HG03066 (cell line): ENCODE data around the gene TCEA3.

ENCODE experiments used
- ATAC-seq: cut with Tn5 transposase; IDR thresholded peaks from one replicate; pipeline ENCODE4 v1.9.1; 2021; ENCODE audit warnings: low read depth; ENCODE audit not compliant: unreplicated experiment

The TCEA3 gene

DNA sequence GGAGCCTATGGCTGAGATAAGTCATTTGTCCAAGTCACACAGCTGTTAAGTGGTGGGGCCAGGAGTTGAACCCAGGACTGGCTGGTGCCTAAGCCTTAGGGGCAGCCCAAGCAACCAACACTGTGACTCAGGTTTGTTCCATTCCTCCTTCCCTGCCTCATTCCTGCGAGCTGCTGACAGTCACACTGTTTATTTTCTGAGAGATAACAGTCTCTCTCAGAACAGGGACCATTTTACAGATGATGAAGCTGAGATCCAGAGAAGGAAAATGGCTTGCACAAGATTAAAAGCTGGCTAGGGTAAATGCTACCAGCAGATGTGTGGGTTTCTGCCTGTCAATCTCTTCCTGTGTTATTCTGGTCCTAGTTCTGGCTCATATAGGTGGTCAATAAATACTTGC is 24.3 kb upstream of the TCEA3 start:
- ATAC-seq = no peak

DNA sequence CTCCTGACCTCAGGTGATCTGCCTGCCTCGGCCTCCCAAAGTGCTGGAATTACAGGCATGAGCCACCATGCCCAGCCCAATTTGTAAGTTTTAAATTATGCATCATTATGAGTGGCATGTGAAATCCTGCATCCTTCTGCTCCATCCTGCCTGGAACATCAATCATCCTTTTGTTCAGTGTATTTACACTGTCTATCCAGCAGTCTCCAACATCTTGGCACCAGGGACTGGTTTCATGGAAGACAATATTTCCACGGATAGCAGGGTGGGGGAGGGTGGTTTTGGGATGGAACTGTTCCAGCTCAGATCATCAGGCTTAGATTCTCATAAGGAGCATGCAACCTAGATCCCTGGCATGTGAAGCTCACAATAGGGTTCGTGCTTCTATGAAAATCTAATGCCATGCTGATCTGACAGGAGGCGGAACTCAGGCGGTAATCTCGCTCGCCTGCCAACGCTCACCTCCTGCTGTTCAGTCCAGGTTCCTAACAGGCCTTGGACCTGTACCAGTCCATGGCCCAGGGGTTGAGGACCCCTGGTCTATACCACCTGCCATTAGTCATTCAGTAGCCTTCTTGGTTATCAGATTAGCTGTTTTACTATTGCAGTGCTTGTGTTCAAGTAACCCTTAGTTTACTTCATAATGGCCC is 22.2 kb upstream of the TCEA3 start:
- ATAC-seq = no peak

DNA sequence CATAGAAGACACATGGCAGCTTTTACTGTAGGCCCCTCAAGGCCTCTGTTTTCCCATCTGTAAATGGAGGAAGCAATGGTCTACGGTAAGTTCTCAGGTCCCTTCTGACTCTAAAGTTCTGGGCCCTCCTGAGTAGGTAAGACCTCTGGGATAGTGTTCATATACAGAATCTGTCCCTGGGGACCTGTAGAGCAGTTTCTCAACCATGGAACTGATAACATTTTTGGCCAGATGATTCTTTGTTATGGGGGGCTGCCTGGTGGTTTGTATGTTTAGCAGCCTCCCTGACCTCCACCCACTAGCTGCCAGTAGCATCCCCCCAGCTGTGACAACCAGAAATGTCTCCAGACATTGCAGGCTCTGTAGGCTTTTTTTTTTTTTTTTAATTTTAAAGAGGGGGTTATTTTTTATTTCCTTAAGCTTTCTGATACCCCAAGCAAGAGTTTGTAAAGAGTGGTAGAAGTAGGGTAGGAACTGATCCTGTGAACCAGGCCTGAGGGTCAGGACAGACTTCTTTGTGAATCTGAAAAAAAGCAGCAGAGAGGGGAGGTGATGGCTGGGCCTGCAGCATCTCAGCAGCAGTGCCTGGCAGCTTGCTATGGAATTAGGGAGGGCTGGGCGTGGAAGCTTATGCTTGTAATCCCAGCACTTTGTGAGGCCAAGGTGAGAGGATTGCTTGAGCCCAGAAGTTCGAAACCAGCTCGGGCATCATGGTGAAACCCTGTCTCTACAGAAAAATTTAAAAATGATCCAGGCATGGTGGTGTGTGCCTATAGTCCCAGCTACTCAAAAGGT is 20.2 kb upstream of the TCEA3 start:
- ATAC-seq = no peak

DNA sequence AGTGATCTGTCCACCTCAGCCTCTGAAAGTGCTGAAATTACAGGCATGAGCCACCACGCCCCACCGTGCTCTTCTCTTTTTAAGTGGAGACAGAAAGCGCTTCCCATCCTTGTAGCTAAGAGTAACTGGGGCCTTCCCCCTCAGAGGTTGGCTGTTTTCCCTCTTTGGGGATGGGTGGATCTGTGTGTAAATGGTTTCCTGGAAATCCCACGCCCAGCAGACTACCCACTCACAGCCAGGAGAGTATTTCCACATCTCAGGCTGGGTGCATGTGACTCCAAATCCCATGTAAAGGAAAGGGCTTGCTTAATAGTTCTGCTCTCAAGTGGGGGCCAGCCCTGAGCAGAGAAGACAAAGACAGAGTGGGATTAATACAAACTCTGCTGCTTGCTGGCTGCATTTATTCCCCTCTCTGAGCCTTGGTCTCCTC is 19.6 kb upstream of the TCEA3 start:
- no peak for ATAC-seq

DNA sequence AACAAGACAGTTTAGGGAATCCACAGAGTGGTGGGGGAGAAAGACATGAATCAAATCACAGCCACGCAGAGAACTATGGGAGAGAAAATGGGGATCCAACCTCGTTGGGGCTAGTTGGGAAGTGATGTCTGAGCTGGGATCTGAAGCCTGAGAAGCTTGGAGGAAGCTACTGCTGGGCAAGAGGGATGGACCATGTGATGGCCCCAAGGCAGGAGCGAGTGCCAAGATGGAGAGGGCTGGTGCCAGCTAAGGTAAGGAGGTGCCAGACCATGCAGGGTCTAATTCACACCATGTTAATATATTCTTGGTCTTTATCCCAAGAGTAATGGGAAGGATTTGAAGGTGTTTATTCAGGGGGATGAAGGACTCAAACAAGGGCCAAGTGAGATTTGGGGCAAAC is 18.2 kb upstream of the TCEA3 start:
- no peak for ATAC-seq

DNA sequence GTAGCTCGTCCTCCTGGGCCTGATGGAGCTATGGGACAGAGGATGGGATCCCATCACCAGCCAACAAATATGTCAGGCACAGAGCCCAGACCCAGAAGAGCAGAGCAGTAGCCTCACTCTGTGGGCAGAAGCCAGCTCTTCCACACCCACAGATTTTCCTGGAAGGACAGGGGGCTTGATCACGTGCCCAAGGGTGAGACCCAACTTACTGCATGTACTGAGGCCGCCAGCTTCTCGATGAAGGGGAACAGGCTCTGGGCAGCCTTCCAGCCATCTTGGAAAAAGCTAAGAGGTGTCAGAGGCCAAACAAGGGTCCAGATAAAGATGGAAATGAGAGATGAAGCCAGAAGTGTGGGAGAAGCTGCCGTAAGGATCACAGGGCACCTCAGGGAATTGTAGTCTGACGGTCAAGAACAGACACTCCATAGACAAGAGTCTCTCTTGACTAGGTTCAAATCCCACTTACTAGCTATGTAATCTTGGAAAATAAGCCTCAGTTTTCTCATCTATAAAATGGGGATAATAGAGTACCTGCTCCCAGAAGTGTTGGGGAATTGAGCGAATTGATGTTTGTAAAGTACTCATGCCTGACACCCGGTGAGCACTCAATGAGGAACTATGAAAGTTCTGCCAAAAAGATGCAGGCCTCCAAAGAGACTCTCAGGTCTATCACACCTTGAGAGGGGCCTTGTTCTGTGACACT is 17.0 kb upstream of the TCEA3 start:
- ATAC-seq = no peak

DNA sequence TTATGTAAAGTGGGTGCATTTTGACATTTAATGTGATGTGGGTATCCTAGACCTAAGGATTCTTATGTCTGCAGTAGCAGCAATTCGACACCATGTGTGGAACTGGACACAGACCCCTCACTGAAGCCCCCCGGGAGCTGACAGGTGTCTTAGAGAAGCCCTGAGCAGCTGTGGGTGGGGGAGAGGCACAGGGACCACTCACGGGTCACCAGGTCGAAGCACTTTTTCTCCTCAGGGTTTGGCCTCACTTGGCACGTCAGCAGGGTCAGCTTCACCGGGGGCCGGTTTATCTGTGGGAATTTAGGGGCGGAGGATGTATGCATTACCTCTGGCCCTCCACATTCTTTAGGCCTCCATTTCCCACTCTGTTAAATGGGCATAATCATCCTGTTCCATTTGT is 14.0 kb upstream of the TCEA3 start:
- ATAC-seq = no peak

DNA sequence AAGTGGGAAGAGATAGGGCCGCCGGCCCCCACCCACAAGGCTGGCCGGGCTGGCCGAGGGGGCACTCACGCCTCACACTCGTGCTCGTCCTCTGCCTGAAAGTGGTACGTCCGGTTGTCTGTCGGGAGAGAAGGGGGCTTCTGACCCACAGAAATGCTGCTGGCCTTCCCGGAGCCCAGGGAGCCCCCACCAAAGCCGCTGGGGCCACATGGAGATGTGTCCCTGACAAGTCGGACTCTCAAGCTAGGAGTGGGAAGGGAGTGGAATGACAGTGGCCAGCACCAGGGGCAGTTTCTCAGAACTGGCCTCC is 12.8 kb upstream of the TCEA3 start:
- ATAC-seq = no peak

DNA sequence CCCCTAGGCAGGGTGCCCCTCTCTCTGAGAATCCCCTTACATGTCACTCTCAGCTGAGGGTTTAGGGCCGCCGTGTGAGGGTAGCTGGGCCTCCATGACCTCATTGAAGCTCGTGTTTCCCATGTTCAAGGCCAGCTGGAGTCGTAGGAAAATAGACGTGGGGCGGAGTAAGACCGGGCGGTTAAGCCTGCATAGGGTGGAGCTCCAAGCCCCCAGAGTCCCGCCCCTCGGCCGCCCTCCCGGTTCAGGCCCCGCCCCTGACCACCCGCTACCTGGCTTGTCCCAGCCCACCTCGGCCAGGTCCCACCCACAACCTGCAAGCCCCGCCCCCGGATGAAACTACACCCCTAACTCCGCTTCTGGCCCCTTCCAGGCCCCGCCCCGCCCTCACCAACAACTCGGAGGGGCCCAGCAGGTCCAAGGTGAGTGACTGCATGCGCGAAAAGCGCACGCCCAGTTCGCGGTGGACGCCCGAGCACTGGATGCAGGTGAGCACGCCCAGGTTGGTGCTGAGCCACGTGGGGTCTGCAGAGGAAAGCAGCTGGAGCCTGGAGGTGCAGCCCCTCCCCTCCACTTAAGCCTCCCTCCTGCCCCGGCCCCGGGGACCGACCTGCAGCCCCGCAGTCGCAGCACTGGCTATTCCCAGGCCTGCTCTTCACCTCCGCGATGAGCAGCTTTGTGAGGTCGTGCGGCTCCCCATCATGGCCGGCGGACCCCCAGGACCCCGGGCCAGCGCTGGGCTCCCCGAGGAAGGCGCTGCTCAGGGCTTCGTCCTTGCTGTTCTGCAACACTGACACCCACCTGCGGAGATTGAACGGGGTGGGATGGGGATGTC is 12.2 kb upstream of the TCEA3 start:
- ATAC-seq = no peak

DNA sequence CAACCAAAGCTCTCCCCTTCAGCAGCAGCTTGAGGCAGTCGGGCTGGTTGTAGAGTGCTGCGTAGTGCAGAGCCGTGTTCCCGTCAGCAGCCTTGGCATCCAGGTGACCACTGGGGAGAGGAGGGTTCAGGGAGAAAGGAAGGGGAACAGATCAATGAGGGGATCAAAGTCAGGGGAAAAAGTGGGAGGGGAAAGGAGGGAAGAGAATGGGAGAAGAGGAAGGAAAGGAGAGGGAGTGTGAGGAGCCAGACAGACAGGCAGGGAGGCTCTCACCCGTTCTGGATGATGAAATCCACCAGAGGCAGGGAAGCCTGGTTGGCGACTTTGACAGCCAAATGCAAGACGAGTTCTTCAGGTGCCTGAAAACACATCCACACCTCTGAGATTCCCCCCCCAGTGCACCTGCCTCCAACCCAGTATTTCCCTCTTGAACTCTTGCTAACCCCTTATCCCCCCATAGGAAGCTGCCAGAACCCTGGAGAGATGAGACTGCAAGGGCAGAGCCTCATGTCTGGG is 9.8 kb upstream of the TCEA3 start:
- no peak for ATAC-seq

DNA sequence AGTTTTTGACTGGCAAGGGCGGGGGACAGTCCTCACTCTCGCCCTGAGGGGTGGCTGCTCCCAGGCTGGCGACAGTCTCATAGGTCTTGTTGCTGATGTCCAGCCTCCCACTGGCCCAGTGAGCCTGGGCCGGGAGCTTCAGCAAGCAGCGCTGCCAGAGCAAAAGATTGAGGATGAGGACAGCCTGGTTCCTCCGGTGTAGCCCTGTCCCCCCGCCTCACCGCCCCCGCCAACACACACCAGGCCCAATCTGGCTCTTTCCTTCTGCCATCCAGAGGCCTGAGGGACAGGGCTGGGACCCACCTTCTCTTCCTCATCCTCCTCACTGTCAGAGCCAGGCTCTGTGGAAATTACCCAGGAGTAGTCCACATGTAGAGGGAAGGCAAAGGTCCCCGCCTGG is 8.6 kb upstream of the TCEA3 start:
- ATAC-seq = no peak

DNA sequence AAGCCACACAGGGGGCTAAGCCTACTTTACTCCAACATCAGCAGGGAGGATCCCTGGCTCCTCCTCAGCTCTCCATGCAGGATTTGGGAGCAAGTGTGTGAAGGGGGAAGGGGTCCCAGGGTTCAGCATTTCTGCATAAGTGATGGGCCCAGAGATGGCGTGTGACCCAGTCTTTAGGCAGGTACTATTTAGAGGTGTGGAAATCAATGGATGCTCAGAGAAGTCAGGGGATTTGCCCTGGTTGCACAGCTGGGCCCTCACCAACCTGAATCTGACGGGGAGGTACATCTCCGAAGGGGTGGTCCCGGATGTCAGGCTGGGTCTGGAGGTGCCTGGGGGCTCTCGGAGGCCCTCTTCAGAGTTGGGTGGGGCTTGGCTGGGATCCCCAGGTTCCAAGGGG is 6.9 kb upstream of the TCEA3 start:
- ATAC-seq = no peak

DNA sequence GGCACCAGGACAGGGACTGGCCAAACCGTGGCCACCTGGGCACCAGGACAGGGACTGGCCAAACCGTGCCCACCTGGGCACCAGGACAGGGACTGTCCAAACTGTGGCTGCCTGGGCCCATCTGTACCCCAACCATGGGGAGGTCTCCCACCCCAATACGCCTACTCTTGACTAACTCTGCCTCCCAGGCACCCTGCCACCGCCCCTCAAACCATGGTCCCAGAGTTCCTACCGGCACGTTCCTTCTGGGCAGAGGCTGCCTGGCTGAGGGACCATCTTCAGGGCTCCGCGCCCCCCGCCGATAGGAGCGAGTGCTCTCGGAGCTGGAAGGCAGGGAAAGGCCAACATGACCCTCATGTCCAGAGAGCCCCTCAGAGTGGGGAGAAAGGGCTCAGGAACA is 6.3 kb upstream of the TCEA3 start:
- no peak for ATAC-seq

DNA sequence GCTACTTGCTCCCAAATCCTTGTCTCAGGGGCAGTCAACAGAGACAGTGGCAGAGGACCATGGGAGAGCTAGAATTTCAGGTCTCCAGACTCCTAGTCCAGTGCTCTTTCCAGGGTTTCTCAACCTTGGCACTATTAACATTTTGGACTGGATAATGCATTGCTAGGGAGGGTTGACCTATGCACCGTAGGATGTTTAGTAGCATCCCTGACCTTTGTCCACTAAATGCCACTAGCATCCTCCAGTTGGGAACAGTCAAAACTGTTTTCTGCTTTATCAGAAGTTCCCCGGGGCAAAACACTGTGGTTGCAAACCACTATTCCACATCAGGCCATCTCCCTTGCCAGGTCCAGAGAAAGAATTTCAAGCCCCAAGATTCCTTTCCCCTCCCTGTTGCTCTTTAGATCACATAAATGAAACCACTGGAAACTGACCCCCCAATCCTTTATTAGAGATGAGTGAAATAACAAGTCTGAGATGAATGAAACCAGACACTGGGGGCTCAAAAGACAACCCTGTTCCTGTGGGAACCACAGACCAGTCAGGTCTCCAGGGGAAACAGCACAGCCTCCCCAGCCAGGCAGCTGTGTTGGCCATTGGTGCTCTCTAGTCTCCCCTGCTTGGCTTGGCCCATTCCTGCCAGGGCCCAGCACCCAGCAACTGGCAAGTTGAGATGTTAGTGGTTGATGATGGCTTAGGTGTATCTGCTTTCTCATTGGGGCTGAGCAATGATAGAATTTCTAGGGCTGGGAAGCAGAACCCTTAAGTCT is 3.8 kb upstream of the TCEA3 start:
- ATAC-seq = no peak

DNA sequence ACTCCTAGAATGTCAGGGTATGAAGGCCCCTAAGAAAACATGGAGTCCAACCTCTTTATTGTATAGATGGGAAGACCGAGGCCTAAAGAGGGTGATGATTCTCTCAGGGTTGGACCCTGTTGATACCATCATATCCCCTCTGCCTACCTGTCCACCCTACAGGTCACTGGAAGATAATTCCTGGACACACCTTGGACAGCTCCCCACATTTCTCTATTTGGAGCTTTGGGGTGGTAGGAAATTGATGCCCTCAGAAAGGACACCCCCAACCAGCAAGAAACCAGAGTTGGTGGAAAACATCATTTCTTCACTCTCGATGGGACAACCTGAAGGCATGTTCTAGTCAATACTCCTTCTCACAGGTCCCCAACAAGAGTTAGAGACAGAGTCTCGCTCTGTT is 3.0 kb upstream of the TCEA3 start:
- ATAC-seq = no peak

DNA sequence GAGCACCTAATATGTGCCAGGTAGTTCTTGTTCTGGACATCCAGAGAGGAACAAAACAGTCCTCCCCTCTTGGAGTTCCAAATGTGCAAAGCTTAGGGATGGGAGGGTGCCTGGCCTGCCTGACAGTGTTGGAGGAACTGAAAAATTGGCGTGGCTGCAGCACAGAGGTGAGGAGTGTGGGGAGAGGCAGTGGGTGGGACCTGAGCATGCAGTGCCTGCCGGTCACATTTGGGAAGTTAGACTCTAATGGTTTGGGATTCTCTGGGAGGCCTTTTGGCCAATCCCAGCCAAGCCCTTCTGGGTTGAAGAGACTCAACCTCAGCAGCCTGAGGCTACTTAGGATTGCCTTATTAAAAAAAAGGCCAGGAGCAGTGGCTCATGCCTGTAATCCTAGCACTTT is 2.3 kb upstream of the TCEA3 start:
- ATAC-seq = no peak

DNA sequence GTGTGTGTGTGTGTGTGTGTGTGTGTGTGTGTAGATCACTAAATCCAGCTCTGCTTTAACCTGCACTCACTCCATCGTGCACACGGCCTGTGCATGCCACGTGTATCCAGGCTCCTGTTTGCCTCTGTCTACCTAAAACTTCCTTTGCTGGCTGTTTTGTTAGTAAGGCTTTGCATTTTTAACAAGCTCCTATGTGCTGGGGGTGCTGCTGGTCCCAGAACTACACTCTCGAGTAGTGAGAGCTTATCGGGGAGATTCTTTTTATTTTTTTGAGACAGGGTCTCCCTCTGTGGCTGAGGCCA is 596 bp upstream of the TCEA3 start:
- no peak for ATAC-seq

DNA sequence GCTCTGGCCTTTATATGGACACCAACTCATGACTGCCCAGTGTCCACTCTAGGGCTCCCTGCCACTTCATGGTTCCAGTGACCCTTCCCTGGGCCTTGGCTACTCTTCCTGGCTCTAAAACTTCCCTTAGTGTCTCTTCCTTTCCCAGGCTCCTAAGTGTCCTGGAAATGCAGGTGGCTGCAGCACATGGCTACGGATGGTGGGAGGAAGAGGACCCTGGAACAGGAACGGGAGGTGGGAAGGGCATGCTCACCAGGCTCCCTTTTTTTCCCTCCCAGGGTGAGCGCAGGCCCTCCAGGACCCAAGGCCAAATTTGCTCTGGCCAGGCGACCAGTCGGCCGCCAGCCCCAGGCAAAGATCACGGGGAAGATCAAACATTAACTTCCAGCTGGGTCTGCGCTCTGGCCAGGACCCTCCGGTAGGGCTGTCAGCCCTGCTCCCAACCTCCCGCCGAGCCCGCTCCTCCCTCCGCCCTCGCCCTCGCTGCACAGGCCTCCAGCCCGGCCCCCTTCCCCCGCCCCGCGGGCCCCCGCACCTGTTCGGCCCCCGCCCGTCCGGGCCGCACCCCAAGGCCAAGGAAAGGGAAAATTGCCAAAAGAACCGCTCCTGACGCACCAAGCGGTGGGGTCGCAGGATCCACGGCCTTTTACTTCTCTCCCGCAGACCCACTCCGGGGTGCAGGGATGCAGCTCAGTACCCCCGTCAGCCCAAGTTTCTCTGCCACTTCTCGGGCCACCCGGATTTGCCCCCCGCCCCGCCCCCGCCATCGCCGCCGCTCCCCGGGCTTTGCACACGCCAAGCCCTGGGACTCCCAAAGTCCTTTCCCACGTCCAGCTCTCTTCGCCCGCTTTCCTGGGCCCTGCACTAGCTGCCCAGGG is 894 bp downstream of the TCEA3 start:
- no peak for ATAC-seq

DNA sequence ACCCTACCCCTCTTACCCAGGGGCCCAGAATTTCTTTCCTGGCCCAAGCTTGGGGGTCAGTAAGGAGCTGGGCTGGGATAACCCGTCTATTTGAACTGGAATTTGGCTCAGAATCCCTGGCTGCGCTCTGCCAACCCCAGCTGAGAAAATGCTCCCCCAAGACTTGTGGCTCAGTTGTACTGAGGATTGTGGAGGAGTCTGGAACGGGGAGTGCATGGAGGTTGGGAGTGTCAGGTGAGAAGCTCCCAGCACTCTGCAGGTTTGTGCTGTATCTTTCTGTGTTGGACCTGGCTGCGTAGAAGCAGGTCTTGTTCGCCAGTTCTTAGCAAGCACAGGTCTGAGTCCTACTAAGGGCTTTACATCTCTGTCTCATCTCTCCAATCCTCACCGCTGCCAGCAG is 1.6 kb downstream of the TCEA3 start:
- no peak for ATAC-seq
